NCI-H526 (cell line): ENCODE measurements around the gene NELFE.
"Not testable (repeated sequence)": the region's sequence is repeated elsewhere in the genome, so short reads cannot be mapped to it uniquely, and the experiment has no call there.

Source experiments
- DNase-seq, 2 experiments: peaks; one replicate each; lab custom pipeline; 2025; lab: John Stamatoyannopoulos, UW

Gene NELFE

GRCh38 chr6:31918069-31918720 is 40.6 kb downstream of the NELFE start:
- no peak for DNase-seq

- no peak for DNase-seq
These were observed 43.0 kb downstream of the NELFE start for GRCh38 chr6:31915756-31916155.

- DNase-seq = no peak
These were observed 43.4 kb downstream of the NELFE start for GRCh38 chr6:31915351-31915750.

- DNase-seq = no peak
These were observed 46.8 kb downstream of the NELFE start for GRCh38 chr6:31911826-31912585.

GRCh38 chr6:31909298-31909697 is 49.5 kb downstream of the NELFE start:
- DNase-seq = not testable (repeated sequence)

DNA sequence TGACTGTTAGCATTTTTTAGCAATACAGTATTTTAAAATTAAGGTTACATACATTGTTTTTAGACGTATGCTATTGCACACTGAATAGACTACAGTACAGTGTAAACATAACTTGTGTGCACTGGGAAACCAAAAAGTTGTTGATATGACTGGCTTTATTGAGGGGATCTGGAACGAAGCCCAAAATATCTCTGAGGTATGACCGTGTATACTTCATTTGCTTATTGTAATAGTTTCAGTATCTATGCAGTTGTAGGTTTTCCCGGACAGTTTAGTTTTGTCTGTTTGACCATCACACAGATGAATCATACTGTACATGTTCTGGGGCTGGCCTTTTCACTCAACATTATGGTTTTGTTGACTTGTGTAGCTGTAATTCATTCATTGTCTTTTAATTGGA is 50.0 kb downstream of the NELFE start:
- no peak for DNase-seq

DNA sequence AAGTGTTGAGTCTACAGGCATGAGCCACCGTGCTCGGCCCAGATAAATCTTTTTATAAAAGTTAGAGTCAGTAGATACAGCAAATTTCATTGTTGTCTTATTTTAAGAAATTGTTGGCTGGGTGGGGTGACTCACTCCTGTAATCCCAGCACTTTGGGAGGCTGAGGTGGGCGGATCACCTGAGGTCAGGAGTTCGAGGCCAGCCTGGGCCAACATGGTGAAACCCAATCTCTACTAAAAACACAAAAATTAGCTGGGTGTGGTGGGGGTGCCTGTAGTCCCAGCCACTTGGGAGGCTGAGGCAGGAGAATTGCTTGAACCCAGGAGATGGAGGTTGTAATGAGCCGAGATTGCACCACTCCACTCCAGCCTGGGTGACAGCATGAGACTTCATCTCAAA is 50.5 kb downstream of the NELFE start:
- not testable (repeated sequence) for DNase-seq

DNA sequence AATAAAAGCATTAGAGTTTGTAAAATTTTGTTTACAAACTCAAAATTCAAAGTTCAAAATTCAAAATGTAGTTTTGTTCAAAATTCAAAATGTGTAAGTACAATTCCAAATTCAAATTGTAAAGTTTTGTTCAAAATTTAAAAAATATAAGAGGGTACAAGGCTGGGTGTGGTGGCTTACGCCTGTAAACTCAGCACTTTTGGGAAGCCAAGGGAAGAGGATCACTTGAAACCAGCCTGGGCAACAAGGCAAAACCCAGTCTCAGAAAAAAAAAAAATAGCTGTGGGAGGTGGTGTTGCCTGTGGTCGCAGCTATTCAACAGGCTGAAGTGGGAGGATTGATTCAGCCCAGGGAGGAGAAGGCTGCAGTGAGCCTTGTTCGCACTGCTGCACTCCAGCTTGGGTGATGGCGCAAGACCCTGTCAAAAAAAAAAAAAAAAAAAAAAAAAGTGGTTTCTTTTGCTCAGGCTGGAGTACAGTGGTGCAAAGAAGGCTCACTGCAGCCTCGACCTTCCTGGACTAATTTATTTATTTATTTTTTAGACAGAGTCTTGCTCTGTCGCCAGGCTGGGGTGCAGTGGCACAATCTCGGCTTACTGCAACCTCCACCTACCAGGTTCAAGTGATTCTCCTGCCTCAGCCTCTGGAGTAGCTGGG is 51.5 kb downstream of the NELFE start:
- DNase-seq = no peak

DNA sequence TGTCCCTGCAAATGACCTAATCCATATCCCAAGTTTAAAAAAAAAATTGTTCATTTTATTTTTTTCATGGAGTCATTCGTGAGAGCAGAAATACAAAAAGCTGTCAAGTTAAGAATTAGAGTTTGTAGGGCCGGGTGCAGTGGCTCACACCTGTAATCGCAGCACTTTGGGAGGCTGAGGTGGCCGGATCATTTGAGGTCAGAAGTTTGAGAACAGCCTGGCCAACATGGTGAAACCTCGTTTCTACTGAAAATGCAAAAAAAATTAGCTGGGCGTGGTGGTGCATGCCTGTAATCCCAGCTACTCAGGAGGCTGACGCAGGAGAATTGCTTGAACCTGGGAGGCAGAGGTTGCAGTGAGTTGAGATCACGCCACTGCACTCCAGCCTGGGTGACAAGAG is 52.0 kb downstream of the NELFE start:
- DNase-seq = not testable (repeated sequence)

DNA sequence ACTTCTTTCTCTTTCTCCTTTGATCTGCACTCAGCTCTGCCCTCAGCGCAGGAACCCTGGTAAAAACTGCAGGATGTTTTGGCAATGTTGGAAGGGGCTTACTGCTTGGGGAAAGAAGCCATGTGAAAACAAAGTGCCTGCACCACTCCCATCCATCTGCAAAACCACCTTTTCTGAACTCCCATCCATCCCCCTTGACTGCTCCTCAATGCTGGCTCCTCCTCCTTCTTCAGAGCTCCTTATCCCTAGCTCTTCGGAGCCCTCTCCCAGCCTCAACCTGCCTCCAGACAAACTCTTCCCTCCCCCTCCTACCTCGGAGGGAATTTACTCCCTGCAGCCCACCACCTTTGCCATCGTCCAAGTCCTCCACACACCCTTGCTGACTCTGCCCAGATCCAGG is 52.6 kb downstream of the NELFE start:
- no peak for DNase-seq

- DNase-seq = no peak
These were observed 53.7 kb downstream of the NELFE start for GRCh38 chr6:31905041-31905440.

- DNase-seq = no peak
These were observed 54.8 kb downstream of the NELFE start for GRCh38 chr6:31903957-31904356.
